Vagina (tissue), 2 donors: ENCODE data around the gene BCO1.

ENCODE experiments used
- POLR2AphosphoS5 ChIP-seq, 2 donors: sonication (generic); formaldehyde crosslinking; IDR thresholded peaks; one replicate each; pipeline ENCODE4 v1.9.0; 2017; ENCODE audit warnings: antibody characterized with exemption in 2 of 2, mild to moderate bottlenecking in 2 of 2, low read depth in 1 of 2; ENCODE audit not compliant: insufficient read depth in 1 of 2
- TF ChIP-seq, protein P1 (sequence below), 3 experiments: fragments of 450-650 bp in 2 of 3; fragments of 200-600 bp in 1 of 3; sonication (generic) in 1 of 3; IDR thresholded peaks; one replicate each; pipeline ENCODE4 v1.5.1; 2017 to 2019; ENCODE audit warnings: antibody characterized with exemption in 3 of 3, mild to moderate bottlenecking in 2 of 3, moderate library complexity in 2 of 3

DNA sequence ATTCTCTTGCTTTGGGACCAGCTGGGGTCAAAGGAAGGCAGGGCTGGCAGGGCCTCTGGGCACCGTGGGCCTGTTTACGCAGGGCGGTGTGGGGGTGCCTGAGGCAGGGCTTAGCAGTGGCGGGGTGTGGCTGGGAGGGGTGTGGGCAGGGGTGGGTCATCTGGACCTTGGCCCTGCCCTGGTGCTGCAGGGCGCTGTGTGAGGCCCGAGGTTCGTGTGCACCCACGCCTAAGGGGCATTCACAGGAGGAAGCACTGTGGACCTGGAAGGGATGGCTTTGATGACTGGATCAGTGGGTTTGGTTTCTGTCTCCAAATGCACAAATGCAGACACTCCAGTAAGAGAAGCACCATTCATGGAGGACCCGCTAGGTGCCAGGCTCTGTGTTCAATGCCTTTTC, 37.3 kb downstream of the BCO1 start:
- TF ChIP-seq, protein P1, sequence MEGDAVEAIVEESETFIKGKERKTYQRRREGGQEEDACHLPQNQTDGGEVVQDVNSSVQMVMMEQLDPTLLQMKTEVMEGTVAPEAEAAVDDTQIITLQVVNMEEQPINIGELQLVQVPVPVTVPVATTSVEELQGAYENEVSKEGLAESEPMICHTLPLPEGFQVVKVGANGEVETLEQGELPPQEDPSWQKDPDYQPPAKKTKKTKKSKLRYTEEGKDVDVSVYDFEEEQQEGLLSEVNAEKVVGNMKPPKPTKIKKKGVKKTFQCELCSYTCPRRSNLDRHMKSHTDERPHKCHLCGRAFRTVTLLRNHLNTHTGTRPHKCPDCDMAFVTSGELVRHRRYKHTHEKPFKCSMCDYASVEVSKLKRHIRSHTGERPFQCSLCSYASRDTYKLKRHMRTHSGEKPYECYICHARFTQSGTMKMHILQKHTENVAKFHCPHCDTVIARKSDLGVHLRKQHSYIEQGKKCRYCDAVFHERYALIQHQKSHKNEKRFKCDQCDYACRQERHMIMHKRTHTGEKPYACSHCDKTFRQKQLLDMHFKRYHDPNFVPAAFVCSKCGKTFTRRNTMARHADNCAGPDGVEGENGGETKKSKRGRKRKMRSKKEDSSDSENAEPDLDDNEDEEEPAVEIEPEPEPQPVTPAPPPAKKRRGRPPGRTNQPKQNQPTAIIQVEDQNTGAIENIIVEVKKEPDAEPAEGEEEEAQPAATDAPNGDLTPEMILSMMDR (IDR thresholded peaks at IDR 0.05): no peak
- no peak for TF ChIP-seq POLR2AphosphoS5 (IDR thresholded peaks at IDR 0.05; ENCODE audit: insufficient read depth in 1 of 2, low read depth in 1 of 2)
